ENCODE data around the gene GPR153.

- TF ChIP-seq CTCF (IDR thresholded peaks at IDR 0.05) (no peak), JUND (IDR thresholded peaks at IDR 0.05) (no peak), TAF1 (IDR thresholded peaks at IDR 0.05; ENCODE audit: borderline replicate concordance, low read depth, low read length) (no peak), ZBTB33 (IDR thresholded peaks at IDR 0.05; ENCODE audit: borderline replicate concordance, low read depth) (no peak), RFX5 (IDR thresholded peaks at IDR 0.05; ENCODE audit: low read length) (no peak)
Measured at GRCh38 chr1:6300342-6301048, 39.6 kb upstream of the GPR153 start.

Data from SK-N-SH (cell line).